ENCODE data around the gene SNAI3. TPM values are rescaled to one million over a fixed set of nuclear protein-coding genes. Genes with fewer than 3 reads are reported as not detected.

Gene SNAI3
- total RNA-seq, 1 donor from 2014 or later: 0.16 TPM

GRCh38 chr16:88721236-88721635 lies 34.9 kb upstream of the SNAI3 start:
- DNase-seq: no peak

- DNase-seq: no peak
These were observed 34.2 kb upstream of the SNAI3 start for GRCh38 chr16:88720396-88720970.

GRCh38 chr16:88719933-88720296 lies 33.6 kb upstream of the SNAI3 start:
- DNase-seq: no peak

- peak; percentile 62 for DNase-seq
These were observed 33.1 kb upstream of the SNAI3 start for GRCh38 chr16:88719267-88719932.

GRCh38 chr16:88718178-88718577 lies 31.9 kb upstream of the SNAI3 start:
- DNase-seq: no peak

- DNase-seq: no peak
These were observed 30.3 kb upstream of the SNAI3 start for GRCh38 chr16:88716601-88717001.

GRCh38 chr16:88716201-88716600 lies 29.9 kb upstream of the SNAI3 start:
- DNase-seq: no peak

- no peak for DNase-seq
These were observed 29.2 kb upstream of the SNAI3 start for GRCh38 chr16:88715312-88716190.

- no peak for DNase-seq
These were observed 28.4 kb upstream of the SNAI3 start for GRCh38 chr16:88714420-88715302.

GRCh38 chr16:88713568-88714419 lies 27.5 kb upstream of the SNAI3 start:
- no peak for DNase-seq

- no peak for DNase-seq
These were observed 26.7 kb upstream of the SNAI3 start for GRCh38 chr16:88713054-88713453.

GRCh38 chr16:88712362-88712979 lies 26.2 kb upstream of the SNAI3 start:
- DNase-seq: no peak

- no peak for DNase-seq
These were observed 25.5 kb upstream of the SNAI3 start for GRCh38 chr16:88711750-88712340.

GRCh38 chr16:88710556-88710955 lies 24.2 kb upstream of the SNAI3 start:
- DNase-seq: no peak

GRCh38 chr16:88706965-88707826 lies 20.9 kb upstream of the SNAI3 start:
- no peak for DNase-seq

- DNase-seq: peak; percentile 81
These were observed 20.1 kb upstream of the SNAI3 start, which contains the start of the genes CTU2 and RNF166 for GRCh38 chr16:88706229-88706964. Gene CTU2 (plus strand): TSS chr16:88706503. CDS start chr16:88706531, 28 bp downstream. Gene RNF166 (minus strand): TSS chr16:88706408. CDS start chr16:88706325, 83 bp downstream.

- no peak for DNase-seq
These were observed 19.5 kb upstream of the SNAI3 start for GRCh38 chr16:88705801-88706228.

- DNase-seq: no peak
These were observed 18.9 kb upstream of the SNAI3 start for GRCh38 chr16:88705076-88705684.

Data from occipital lobe (tissue), 2 donors.